GM21390 (cell line): Measurements from ENCODE around the gene NPFFR1.
A peak's percentile ranks its signal among the peaks of the same experiment; 100 is the strongest.

Experiments used
- ATAC-seq: cut with Tn5 transposase; IDR thresholded peaks from one replicate; pipeline ENCODE4 v1.9.1; 2021; ENCODE audit not compliant: unreplicated experiment

The NPFFR1 gene

GRCh38 chr10:70315815-70316214, 32.0 kb upstream of the NPFFR1 start:
- no peak for ATAC-seq

- ATAC-seq, result no peak
Measured at GRCh38 chr10:70315276-70315675, 31.5 kb upstream of the NPFFR1 start.

- no peak for ATAC-seq
Measured at GRCh38 chr10:70312972-70313371, 29.2 kb upstream of the NPFFR1 start.

- no peak for ATAC-seq
Measured at GRCh38 chr10:70312249-70312648, 28.4 kb upstream of the NPFFR1 start.

GRCh38 chr10:70311698-70312097, 27.9 kb upstream of the NPFFR1 start:
- no peak for ATAC-seq

- ATAC-seq, result no peak
Measured at GRCh38 chr10:70309661-70310060, 25.9 kb upstream of the NPFFR1 start.

- ATAC-seq, result no peak
Measured at GRCh38 chr10:70308121-70309060, 24.6 kb upstream of the NPFFR1 start.

GRCh38 chr10:70306886-70307520, 23.2 kb upstream of the NPFFR1 start:
- no peak for ATAC-seq

GRCh38 chr10:70306181-70306705, 22.4 kb upstream of the NPFFR1 start:
- ATAC-seq, result no peak

GRCh38 chr10:70303730-70304129, 19.9 kb upstream of the NPFFR1 start:
- no peak for ATAC-seq

- ATAC-seq, result no peak
Measured at GRCh38 chr10:70302292-70302691, 18.5 kb upstream of the NPFFR1 start.

- no peak for ATAC-seq
Measured at GRCh38 chr10:70300908-70301597, 17.2 kb upstream of the NPFFR1 start.

- ATAC-seq, result no peak
Measured at GRCh38 chr10:70300461-70300860, 16.7 kb upstream of the NPFFR1 start.

- ATAC-seq, result no peak
Measured at GRCh38 chr10:70299876-70300275, 16.1 kb upstream of the NPFFR1 start.

GRCh38 chr10:70298393-70298792, 14.6 kb upstream of the NPFFR1 start:
- no peak for ATAC-seq

GRCh38 chr10:70297224-70297623, 13.4 kb upstream of the NPFFR1 start:
- no peak for ATAC-seq

- ATAC-seq, result no peak
Measured at GRCh38 chr10:70296406-70296899, 12.6 kb upstream of the NPFFR1 start.

- ATAC-seq, result no peak
Measured at GRCh38 chr10:70295926-70296325, 12.1 kb upstream of the NPFFR1 start.

- ATAC-seq, result no peak
Measured at GRCh38 chr10:70295321-70295720, 11.5 kb upstream of the NPFFR1 start.

GRCh38 chr10:70293169-70293843, 9.5 kb upstream of the NPFFR1 start:
- ATAC-seq, result peak; percentile 92

- no peak for ATAC-seq
Measured at GRCh38 chr10:70292004-70292403, 8.2 kb upstream of the NPFFR1 start.
